Upper lobe of left lung (tissue), 4 donors: ENCODE results near the gene PHF21A.

ENCODE experiments used
- CTCF ChIP-seq, 6 experiments: fragments of 450-650 bp in 4 of 6; fragments of 200-600 bp in 2 of 6; sonication (generic) in 2 of 6; IDR thresholded peaks; one replicate each; pipeline ENCODE4 v1.5.1; 2016 to 2019; ENCODE audit warnings: antibody characterized with exemption in 6 of 6
- EP300 ChIP-seq, 4 donors: sonication (generic); formaldehyde crosslinking; IDR thresholded peaks; one replicate each; pipeline ENCODE4 v1.5.1; 2017; ENCODE audit warnings: antibody characterized with exemption in 4 of 4, control low read depth in 2 of 4
- POLR2A ChIP-seq, 4 donors: fragments of 450-650 bp; IDR thresholded peaks; one replicate each; pipeline ENCODE4 v1.5.1; 2016 to 2017; ENCODE audit warnings: antibody characterized with exemption in 4 of 4, mild to moderate bottlenecking in 2 of 4

GRCh38 chr11:45924036-45924915, 197.0 kb downstream of the PHF21A start:
- TF ChIP-seq CTCF (IDR thresholded peaks at IDR 0.05): no peak
- TF ChIP-seq EP300 (IDR thresholded peaks at IDR 0.05): no peak
- no peak for TF ChIP-seq POLR2A (IDR thresholded peaks at IDR 0.05)
